Hematopoietic multipotent progenitor cell treated with erythropoietin and hydrocortisone succinate and interleukin-3 and kit ligand, for 8 days (in vitro differentiated cells): ENCODE results near the gene WWOX.
A peak's percentile ranks its signal among the peaks of the same experiment; 100 is the strongest.
"Not testable (repeated sequence)": the region's sequence is repeated elsewhere in the genome, so short reads cannot be mapped to it uniquely, and the experiment has no call there.

Experiments
- DNase-seq: peaks from one replicate; pipeline ENCODE4 v3.0.0-alpha.2; 2015

Gene WWOX

GRCh38 chr16:78099271-78100111 is at the start of gene WWOX:
Gene WWOX, plus strand, starts transcription at chr16:78099654.
- peak; percentile 98 for DNase-seq

GRCh38 chr16:78050734-78051400 is 48.6 kb upstream of the WWOX start:
- no peak for DNase-seq

- DNase-seq = no peak
Measured at GRCh38 chr16:78057803-78058564, 41.5 kb upstream of the WWOX start.

GRCh38 chr16:78059806-78060205 is 39.6 kb upstream of the WWOX start:
- DNase-seq = not testable (repeated sequence)

GRCh38 chr16:78060295-78060694 is 39.2 kb upstream of the WWOX start:
- DNase-seq = peak; percentile 4

- DNase-seq = no peak
Measured at GRCh38 chr16:78060809-78061208, 38.6 kb upstream of the WWOX start.

- DNase-seq = no peak
Measured at GRCh38 chr16:78065319-78065718, 34.1 kb upstream of the WWOX start.

GRCh38 chr16:78069913-78070312 is 29.5 kb upstream of the WWOX start:
- DNase-seq = no peak

- no peak for DNase-seq
Measured at GRCh38 chr16:78072275-78072674, 27.2 kb upstream of the WWOX start.

GRCh38 chr16:78075800-78076199 is 23.7 kb upstream of the WWOX start:
- no peak for DNase-seq

- no peak for DNase-seq
Measured at GRCh38 chr16:78081341-78081740, 18.1 kb upstream of the WWOX start.

GRCh38 chr16:78091419-78091818 is 8.0 kb upstream of the WWOX start:
- peak; percentile 22 for DNase-seq

GRCh38 chr16:78092758-78093157 is 6.7 kb upstream of the WWOX start:
- no peak for DNase-seq

- DNase-seq = no peak
Measured at GRCh38 chr16:78094166-78094565, 5.3 kb upstream of the WWOX start.

GRCh38 chr16:78094998-78095397 is 4.5 kb upstream of the WWOX start:
- no peak for DNase-seq

GRCh38 chr16:78096386-78096785 is 3.1 kb upstream of the WWOX start:
- DNase-seq = no peak

GRCh38 chr16:78097548-78097947 is 1.9 kb upstream of the WWOX start:
- no peak for DNase-seq

- DNase-seq = no peak
Measured at GRCh38 chr16:78098087-78098486, 1.4 kb upstream of the WWOX start.

GRCh38 chr16:78098595-78099270 is 721 bp upstream of the WWOX start:
- no peak for DNase-seq

GRCh38 chr16:78100112-78100467 is 636 bp downstream of the WWOX start:
- no peak for DNase-seq

GRCh38 chr16:78102122-78102660 is 2.7 kb downstream of the WWOX start:
- no peak for DNase-seq

GRCh38 chr16:78102865-78103264 is 3.4 kb downstream of the WWOX start:
- no peak for DNase-seq

GRCh38 chr16:78105517-78105916 is 6.1 kb downstream of the WWOX start:
- DNase-seq = no peak
